ENCODE data around the gene SNAP47. TPM values are rescaled to one million over a fixed set of nuclear protein-coding genes. Genes with fewer than 3 reads are reported as not detected.

The SNAP47 gene
- total RNA-seq, 1 donor: 42.8 TPM

DNA sequence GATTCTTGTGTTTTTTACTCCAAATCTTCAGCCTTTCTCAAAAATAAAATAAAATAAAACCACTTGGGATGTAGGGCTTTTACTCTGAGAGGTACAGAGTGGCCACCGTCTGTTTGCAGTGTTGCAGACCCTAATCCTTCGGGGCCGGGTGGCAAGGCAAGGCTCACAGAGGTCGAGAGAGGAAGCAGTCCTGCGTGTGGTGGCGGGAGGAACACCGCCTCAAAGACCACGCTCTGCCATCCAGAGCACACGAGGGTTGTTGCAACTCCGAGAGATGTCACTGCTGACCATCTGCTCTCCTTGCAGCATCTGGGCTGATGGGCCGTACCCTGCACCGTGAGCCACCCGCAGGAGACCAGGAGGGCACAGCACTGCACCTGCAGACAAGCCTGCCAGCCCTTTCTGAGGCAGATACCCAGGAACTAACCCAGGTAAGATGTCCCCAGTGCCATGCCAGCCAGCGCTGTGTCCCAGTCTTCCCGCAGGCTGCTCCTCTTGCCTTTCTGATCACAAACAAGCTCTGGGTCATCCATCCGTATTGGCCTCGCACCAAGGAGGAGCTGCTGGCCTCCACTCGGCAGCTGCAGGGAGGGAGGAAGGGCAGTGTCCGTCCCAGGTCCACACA, 31.5 kb downstream of the SNAP47 start:
- no peak for DNase-seq (ENCODE audit: low read depth in 2 of 3, low spot score in 2 of 3)

DNA sequence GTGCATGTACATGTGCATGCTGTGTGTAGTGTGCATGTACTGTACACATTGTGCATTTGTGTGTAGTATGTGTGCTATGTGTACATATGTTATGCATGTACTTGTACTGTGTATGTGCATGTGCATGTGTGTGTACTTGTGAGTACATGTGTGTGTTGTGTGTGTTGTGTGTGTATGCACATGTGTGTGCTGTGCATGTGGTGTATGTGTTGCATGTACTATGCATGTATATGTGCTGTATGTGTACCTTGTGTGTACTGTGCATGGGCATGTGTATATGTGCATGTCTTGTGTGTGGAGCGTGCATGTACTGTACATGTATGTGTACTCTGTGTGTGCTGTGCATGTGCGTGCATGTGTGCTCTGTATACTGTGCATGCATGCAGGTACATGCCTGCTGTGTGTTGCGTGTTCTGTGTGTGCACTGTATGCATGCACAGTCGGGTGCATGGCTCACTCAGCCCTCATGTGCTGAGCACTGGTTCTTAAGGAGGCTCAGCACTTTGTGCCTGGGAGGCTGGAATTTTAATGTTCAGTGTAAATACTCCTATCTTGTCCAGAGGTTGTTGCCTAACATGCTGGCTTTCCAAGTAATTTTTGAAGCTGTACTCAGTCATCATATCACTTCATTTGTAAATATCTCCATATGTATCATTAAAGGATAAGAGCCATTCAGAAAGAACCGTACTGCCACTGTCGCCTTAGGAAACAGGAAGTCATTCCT, 32.3 kb downstream of the SNAP47 start:
- no peak for DNase-seq (ENCODE audit: low read depth in 2 of 3, low spot score in 2 of 3)

DNA sequence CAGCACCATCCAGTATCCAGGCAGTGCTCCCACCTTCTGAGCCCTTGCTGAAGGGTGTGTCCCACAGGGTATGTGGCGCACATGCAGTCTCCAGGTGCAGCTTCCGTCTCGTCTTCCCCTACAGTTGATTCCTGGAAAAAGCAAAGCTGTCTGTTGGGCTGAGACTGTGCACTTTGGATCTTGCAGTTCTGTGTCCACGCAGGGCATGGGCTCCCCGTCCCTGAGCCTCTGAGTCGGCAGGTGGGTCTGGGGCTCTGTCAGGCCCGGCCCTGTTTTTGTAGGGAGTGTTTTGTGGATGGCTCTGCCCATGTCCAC, 32.8 kb downstream of the SNAP47 start:
- DNase-seq (ENCODE audit: low read depth in 2 of 3, low spot score in 2 of 3): no peak

DNA sequence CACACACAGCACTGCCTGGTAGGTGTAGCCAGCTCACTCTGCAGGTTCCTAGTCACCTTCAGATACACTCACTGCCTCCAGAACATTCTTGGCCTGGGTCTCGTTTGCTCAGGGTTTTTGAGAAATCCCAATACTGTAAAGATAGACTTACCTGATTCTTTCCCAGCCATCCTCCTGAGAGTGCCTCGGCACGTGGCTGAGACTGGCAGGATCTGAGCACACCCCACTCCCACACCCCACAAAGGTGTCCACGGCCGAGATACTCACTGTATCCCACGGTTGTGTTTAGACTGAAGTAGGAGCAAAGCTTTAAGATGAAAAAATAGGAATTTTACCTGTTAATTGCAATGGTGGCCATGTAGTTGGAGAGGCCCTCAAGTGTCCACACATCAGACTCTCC, 33.4 kb downstream of the SNAP47 start:
- no peak for DNase-seq (ENCODE audit: low read depth in 2 of 3, low spot score in 2 of 3)

DNA sequence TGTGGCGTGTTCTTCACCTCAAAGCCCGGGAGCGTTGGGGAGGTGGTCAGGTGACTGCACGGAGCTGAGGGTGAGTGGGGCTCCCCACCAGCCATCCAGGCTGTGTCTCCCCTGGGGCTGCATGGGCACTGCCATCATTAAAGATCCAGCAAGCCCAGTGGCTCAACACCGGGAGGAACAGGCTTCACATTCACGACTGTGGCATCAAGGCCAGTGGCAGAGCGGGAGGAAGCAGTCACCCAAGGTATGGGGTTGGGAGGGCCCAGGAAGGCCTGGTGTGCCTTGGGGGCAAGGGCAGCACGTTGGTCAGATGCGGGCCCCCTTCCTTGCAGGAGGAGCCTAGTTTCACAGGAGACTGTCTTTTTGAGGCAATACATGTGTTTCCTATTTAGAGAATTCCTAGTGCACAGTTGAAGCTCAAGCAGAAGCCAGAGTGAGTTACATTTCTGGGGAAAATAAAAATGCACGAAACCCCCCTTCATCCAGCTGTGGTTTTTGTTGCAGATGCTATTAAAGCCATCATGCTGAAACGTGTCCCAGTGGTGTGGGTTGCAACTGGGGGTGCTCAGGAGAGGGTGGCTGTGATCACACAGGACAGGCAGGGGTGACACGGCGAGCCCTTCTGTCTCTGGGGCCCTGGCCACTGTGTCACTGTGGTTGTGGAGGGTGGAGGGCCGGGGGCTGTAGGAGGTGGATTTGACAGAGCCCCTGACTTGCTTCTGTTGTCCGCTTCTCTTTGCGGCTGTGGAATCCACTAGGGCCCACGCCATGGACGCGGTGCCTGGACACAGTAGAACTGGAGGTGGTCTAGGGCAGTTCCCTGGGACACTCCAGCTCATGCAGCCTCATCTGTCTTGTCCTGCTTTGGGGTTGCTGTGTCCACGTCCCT, 34.1 kb downstream of the SNAP47 start:
- DNase-seq (ENCODE audit: low read depth in 2 of 3, low spot score in 2 of 3): no peak

DNA sequence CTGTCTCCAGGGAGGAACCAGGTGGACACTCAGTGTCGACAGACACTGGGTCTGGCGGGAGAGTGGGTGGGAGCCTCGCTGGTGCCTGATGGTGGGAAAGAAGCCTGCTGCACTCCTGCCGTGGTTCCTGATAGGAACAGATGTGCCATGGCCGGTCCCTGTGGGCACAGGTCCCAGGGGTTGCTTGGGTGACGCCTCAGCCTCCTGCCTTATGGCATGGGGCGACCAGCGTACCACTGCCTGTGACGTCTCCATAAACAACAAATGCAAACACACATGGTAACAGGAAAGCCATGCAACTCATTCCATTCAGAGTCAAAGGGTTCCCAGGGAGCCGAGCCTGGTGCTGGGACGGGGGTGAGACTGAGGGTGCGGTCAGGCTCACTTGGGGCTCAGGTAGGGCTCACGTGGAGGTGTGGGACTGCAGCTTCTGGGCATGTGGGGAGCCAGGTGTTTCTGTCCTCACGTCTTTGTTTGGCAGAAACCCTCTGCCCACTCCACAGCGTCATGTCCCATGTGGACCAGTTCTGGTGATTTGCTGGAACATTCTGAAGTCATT, 34.8 kb downstream of the SNAP47 start:
- no peak for DNase-seq (ENCODE audit: low read depth in 2 of 3, low spot score in 2 of 3)

DNA sequence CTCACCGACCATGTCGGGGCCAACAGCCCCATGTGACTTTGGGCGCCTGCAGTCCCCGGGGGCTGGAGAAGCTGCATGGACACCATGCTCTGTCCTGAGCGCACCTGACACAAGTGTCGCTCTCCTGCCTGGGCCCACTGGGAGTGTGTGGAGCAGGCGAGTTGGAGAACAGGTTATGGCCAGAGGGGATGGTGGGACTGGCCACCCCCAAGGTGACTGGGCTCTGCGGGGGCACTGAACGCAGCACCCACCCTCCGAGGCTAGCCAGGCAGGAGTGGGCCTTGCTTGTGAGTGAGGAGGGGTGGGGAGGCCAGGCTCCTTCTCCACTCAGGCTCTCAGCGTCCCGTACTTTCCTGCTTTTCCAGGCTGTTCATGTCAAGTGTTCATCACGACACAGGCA, 35.6 kb downstream of the SNAP47 start:
- no peak for DNase-seq (ENCODE audit: low read depth in 2 of 3, low spot score in 2 of 3)

DNA sequence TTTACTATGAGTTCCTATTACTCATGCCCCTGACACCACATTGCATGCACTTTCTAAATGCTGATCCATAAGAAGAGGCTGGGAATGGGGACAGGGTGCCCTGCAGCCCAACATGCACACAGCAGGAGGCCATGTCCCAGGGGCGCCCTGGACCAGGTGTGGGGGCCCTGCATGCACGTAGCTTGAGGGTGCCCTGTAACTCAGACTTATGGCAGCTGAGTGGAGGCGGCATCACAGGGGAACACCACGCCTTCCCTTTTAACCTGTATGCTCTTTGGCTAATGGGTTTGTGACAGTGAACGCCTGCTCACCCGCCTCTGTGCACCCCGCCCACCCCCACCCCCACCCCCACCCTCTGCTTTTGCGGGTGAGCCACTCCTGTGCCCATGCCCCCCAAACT, 36.1 kb downstream of the SNAP47 start:
- no peak for DNase-seq (ENCODE audit: low read depth in 2 of 3, low spot score in 2 of 3)

DNA sequence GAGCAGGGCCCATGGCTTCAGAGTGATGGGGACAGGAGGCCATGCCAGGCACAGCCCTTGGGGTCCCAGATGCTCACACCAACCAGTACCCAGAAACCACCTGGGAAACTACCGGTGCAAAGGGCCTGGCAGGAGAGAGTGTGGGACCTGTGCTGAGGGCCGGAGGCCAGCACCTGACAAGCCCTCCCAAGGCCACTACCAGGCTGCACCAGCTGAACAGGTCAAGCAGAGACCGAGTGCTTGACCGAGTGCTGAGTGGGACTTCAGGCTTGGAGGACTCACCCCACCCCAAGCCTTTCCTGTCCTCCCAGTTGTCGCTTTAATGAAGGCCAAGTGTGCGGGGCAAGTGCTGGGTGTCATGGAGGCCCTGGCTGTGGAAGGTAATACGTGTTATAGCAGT, 36.5 kb downstream of the SNAP47 start:
- no peak for DNase-seq (ENCODE audit: low read depth in 2 of 3, low spot score in 2 of 3)

DNA sequence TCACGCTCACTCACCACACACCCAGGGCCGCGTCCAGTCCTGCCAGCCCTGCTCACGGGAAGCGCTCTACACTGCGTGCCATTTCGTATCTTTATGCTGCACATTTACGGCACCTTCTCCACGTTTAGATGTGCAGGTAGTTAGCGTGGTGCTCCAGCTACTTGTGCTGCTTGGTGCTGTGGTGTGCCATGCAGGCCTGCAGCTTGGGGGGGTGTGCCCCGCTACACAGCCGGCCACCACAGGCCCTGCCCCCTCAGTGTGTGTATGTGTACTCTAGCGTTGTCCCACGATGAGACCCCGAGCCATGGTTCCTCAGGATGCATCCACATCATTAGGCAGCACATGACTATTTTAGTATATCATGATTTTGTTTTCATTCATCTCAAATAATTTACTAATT, 38.3 kb downstream of the SNAP47 start:
- DNase-seq (ENCODE audit: low read depth in 2 of 3, low spot score in 2 of 3): no peak

DNA sequence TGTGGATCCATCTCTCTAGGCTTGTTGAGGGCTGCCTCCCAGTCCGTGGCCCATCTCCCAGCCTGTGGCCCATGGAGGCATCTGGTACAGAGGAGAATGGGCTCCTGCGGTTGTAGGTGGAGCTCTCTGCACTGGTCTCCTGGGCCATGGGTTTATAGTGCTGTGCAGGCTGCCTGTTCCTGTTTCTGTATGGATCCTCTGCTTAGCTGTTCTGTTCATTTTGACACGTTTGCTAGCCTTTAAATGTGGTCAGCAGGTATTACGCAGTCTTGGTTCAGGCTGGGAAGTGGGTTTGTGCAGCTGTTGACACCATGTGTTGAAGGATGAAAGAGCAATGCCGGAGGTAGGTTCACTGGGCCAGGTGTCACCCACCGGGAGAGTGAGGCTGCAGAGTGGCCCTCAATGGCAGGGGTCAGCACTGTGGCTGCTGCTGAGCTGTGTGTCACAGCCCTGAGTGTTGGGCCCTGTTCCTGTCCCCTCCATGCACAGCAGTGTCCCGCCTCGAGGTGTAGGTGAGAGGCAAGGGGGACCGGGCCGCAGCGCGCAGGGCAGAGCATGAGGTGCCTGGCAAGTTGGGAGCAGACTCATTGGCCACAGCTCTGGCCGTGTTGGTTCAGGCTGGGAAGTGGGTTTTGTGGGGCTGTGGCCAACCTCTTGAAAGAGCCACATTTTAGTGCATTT, 39.0 kb downstream of the SNAP47 start:
- no peak for DNase-seq (ENCODE audit: low read depth in 2 of 3, low spot score in 2 of 3)

DNA sequence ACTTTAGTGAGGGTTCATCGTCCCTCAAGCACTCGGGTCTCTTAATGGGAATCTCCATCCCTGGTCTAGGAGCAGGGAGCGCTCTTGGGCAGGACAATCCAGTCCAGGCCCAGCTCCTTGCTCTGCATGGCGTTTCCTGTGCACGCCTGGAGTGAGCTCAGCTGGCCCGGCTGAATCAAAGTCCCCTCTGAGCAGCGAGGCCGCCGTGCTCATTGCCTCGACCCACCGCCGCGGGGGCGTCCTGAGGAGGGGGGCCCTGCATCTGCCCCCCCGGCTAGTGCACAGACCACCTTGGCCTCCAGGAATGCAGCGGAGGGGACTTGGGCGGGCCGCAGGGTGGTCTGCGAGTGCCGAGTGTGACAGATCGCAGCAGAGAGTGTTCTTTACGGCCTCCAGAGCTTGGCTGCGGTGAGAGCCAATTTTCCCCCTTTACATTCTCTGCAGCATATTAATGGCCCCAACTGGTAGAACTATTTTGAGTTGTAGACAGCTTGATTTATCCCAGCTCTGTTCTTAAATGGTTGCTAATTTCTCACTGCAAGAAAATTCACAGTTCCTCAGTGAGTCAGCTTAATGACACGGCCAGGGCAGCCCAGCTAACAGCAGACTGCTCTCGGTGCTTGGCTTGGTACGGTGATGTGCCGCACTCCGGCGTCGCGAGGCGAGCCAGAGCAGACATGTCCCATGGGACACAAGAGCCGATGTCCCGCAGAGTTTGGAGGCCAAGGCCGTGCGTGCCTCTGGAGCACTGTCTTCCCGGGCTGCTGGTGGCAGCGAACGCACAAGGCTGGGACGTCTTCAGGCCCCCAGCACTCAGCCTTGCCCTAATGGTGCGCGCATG, 39.8 kb downstream of the SNAP47 start:
- DNase-seq (ENCODE audit: low read depth in 2 of 3, low spot score in 2 of 3): no peak

DNA sequence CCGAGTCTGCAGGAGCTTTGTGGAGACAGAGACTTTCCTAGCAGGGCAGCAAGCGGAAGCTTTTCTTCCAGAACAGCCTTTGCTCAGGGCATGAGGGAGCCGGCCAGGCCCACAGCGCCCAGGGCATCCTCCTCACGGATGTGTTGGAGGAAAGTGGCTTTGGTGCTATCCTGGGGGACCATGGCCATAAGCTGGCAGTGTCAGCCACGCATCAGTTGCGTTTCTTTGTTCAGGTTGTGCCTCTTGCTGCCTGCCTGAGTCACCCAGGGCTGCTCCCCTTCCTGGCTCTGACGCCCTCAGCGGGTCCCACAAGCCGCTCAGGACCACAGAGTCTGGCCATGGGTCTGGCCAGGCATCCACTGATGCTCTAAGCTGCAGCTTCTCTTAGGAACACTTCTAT, 40.6 kb downstream of the SNAP47 start:
- DNase-seq (ENCODE audit: low read depth in 2 of 3, low spot score in 2 of 3): no peak

DNA sequence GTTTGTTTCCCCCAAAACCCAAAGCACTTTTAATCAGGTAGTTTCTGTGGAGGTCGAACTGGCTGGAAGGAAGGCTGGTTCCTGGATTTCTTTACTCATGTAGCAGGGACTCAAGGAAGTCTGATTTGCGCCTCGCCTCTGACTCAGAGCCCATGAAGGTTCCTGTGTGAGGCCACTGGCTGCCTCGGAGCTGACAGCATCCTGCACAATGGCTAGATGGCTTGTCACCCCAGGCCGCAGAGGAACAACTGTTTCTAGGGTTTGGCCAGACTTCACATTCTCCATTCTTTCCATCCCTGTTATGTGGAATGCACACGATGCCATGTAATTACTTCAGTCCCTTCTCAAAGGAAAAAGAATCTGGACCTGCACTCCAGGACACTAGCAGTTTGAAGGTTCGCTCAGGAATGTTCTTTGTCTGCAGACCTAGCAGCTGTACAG, 41.1 kb downstream of the SNAP47 start:
- no peak for DNase-seq (ENCODE audit: low read depth in 2 of 3, low spot score in 2 of 3)

DNA sequence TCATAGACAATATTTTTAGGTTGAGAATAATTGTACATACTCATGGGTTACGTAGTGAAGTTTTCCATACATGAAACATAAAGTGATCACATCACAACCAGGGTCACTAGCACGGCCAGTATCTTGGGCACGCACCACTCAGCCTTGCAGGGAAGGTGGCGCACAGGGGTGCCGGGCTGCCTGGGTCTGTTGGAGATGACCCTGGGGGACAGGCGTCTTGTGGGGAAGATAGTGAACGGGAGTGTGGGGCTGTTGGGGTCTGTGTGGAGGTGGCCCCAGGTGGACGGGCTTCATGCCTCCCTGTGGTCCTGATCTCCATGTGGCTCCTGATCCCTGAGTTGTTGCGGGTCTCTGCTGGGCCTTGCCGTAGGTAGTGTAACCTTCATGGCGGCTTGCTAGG, 41.9 kb downstream of the SNAP47 start:
- no peak for DNase-seq (ENCODE audit: low read depth in 2 of 3, low spot score in 2 of 3)

DNA sequence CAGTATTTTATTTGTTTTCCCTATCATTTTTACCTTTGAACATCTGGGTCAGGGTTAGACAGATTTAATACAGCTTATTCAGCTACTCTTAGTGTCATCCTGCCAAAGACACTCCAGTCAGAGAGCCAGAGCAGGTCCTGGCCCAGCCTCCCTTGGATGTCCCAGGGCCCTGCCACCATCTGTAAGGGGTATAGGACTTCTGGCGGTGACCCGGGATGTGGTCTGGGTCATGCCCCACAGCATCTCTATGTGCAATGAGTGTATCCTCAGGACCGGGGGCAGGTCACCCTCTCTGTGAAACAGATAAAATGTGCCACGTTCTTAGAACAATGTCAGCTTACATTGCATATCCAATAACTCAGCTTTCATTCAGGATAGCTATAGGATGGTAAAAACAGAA, 42.4 kb downstream of the SNAP47 start:
- DNase-seq (ENCODE audit: low read depth in 2 of 3, low spot score in 2 of 3): no peak

DNA sequence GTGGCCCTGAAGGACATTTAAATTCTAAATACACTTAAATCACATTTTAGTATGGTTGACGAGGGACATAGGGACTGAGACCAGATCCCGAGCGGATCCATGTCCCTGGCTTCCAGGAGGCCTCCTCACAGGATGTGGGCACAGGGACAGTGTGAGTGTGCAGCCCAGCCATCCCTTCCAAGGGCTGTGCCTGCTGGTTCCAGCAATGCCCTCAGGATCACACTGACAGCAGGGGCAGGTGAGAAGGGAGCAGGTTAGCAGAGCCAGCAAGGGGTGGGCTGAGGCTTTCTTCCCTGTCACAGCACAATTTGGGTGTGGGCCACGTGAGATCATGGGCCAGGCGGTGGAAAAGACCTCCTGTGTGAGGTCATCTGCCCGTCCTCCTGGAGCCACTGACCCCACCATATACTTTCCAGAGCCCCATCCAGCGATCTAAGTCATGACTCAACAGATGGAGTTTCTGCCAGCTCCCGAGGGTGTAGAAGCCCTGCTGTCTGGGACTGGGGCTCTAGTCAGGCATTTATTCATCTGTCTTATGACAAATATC, 43.2 kb downstream of the SNAP47 start:
- DNase-seq (ENCODE audit: low read depth in 2 of 3, low spot score in 2 of 3): no peak

DNA sequence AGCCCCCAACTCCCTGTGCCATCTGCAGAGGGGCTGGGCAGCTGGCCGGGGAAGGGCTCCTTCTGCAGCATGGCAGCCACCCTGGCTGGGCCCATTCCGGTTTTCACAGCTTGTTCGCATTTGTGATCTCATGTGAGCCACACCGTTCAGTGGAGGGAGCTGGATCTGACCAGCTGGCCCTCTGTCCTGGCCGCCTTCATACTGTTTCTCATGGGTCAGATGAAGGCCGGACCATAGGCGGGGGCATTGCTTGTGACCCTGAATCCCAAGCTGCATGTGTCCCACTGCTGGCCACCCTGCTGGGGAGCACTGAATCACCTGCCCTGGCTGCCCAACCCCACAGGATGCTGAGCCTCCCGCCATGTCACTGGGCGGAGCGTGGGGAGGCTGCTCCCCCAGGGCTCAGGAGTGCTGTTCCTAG, 43.8 kb downstream of the SNAP47 start:
- DNase-seq (ENCODE audit: low read depth in 2 of 3, low spot score in 2 of 3): no peak

DNA sequence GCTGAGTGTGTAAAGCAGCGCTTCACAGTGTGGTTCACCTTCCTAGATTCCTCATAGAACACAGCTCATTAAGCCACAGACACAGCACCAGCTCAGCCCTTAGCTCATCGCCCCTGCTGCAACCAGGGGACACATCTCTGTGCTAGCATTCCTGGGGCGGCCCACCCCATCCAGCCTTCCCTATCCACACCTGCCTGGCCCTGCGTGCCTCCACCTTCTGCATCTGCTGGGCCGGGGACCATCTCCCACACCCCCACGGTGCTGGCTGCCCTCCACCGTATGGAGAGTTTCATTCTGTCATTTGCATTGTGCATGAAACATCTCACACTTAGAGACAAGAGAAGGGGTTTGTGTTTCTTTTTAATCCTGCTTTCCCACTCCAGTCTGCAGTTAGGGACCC, 44.5 kb downstream of the SNAP47 start:
- DNase-seq (ENCODE audit: low read depth in 2 of 3, low spot score in 2 of 3): no peak

All from hematopoietic multipotent progenitor cell (in vitro differentiated cells).